Adipose tissue (tissue), 3 donors: ENCODE results near the gene ZSCAN5A. TPM values are rescaled to one million over a fixed set of nuclear protein-coding genes. Genes with fewer than 3 reads are reported as not detected.
"Not testable (repeated sequence)": the region's sequence is repeated elsewhere in the genome, so short reads cannot be mapped to it uniquely, and the experiment has no call there.

Source experiments
- H3K27ac ChIP-seq: one replicate; pipeline ENCODE4 v1.5.1; 2013; ENCODE audit warnings: low read depth, low read length
- WGBS, 3 donors: extraction: QIAGEN DNeasy Blood & Tissue Kit; methylation state at CpG; one replicate each; pipeline ENCODE4 v1.1.7; 2013; 5-methylcytosine and 5-hydroxymethylcytosine counted together
- polyA plus RNA-seq, 3 donors: library from polyadenylated mRNA; stranded (reverse); fragments of 200-250 nt; gene quantifications; one replicate each; pipeline ENCODE4 v1.2.3, GENCODE V29; 2013
- donor health status: healthy with polysubstance abuse.
- donor health status: Bipolar disorder and iron deficiency.
- donor health status: healthy.

The ZSCAN5A gene
- polyA plus RNA-seq, 3 donors: 3.2 to 7.5 (median 4.3) TPM

GRCh38 chr19:56291867-56292266 is 22.8 kb downstream of the ZSCAN5A start:
- no peak overlapping the region for H3K27ac ChIP-seq
- WGBS, 3 donors: 81 to 99% (median 85%) methylated on average over 6 of the region's 6 CpGs

- no peak overlapping the region for H3K27ac ChIP-seq
These were observed 24.5 kb downstream of the ZSCAN5A start for GRCh38 chr19:56290104-56290503.

- 95 to 97% (median 96%) methylated on average over 3 of the region's 3 CpGs for WGBS, 3 donors
- no peak overlapping the region for H3K27ac ChIP-seq
These were observed 29.9 kb downstream of the ZSCAN5A start for GRCh38 chr19:56284746-56285145.

DNA sequence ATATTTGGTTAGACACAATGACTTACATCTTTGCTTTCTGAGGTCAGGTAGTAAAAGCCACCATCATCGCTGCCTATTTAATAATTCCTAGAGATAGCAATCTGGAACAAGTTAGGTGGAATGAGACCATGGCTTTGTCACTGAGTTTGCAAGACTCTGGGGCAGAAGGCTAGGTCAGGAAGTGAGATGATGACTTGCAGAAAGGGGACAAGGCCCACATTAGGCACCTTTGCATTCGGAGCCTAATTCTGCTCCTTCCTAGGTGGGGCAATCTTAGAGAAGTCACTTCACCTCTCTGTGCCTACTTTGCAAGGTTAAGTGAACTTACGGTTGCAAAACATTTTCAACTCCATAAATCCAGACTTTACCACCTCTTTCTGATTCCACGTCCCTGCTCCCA is 31.8 kb downstream of the ZSCAN5A start:
- WGBS, 3 donors: 88 to 94% (median 89%) methylated on average over 4 of the region's 4 CpGs

GRCh38 chr19:56273563-56274117 is 41.0 kb downstream of the ZSCAN5A start:
- no peak overlapping the region for H3K27ac ChIP-seq
- 41 to 61% (median 48%) methylated on average over 6 of the region's 6 CpGs for WGBS, 3 donors

More for the DNA sequence above, 31.8 kb downstream of the ZSCAN5A start:
- H3K27ac ChIP-seq: no peak overlapping the region

DNA sequence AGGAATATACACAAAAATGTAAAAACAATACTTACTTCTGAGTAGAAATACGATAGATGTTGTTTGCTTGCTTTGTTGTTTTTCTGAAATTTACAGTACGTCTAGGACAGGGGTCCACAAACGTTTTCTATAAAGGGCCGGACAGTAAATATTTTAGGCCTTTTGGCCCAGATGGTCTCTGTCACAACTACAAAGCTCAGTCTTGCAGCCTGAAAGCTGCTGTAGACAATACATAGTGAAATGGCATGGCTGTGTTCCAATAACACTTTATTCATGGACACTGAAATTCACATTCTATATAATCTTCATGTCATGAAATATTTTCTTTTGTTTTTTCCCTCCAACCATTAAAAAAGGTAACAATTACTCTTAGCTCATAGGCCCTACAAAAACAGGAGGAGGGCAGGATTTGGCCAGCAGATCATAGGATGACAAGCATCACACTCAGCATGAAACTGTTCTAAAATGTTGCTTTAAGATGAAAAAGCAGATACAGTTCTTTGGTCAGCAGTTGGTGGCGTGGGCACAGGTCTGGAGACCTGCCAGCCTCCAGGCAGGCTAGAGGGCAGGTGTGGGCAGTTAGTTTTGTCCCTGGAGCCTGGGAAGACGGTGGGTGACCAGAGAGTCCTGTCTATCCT is 42.4 kb downstream of the ZSCAN5A start, which contains the start of gene EDDM13:
TSS of gene EDDM13 (plus strand) at position 588 of the 638 bp plus-strand sequence. CDS start 87 bp downstream, outside the sequence.
- WGBS, 3 donors: 78 to 87% (median 81%) methylated on average over 6 of the region's 6 CpGs
- no peak within 1 kb of the TSS for H3K27ac ChIP-seq

DNA sequence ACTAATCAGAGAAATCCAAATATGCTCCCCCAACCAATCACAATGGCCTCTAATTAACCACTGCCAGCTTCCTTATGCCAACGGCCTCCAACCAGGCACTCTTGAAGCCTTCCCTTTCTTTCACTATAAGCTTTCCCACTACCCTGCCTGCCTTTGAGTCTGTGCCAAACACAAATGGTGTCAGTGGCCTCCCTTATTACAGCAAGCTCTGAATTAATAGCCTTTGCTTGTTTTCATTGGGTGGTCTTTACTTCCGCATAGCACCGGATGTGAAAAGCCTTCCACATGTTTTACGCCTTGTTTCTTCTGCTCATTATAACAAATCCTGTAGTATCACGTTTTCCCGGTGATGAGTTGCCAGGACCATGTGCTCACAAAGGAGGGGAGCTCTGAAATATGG is 43.5 kb downstream of the ZSCAN5A start:
- H3K27ac ChIP-seq: no peak overlapping the region
- 45 to 89% (median 66%) methylated on average over 6 of the region's 6 CpGs for WGBS, 3 donors

GRCh38 chr19:56270676-56271075 is 44.0 kb downstream of the ZSCAN5A start:
- no peak overlapping the region for H3K27ac ChIP-seq
- WGBS, 3 donors: 48 to 94% (median 53%) methylated on average over 3 of the region's 3 CpGs

- whole genome bisulfite sequencing, 3 donors: 80 to 97% (median 89%) methylated on average over 6 of the region's 6 CpGs
These were observed 45.3 kb downstream of the ZSCAN5A start for GRCh38 chr19:56269348-56269747.

DNA sequence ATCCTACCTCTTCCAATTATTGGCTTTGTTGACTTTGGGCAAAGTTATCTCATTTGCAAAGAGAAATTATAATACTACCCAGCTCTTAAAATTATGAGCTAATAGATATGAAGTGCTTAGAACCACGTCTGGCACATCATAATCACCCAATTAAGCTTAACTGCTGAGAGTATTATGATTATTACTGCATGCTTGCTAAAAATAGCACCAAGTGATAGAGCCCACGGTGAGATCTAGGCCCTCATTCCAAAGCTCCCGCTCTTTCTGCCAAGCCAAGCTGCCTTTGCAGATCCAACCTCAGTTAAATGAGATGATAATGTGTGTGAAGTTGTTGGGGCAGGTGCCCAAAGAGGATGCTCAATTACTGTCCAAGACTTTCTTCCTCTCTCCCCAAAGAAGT is 48.6 kb downstream of the ZSCAN5A start:
- no peak overlapping the region for H3K27ac ChIP-seq
- 54 to 80% (median 61%) methylated on average over 3 of the region's 3 CpGs for WGBS, 3 donors

More at GRCh38 chr19:56269348-56269747, 45.3 kb downstream of the ZSCAN5A start:
- H3K27ac ChIP-seq: no peak overlapping the region

DNA sequence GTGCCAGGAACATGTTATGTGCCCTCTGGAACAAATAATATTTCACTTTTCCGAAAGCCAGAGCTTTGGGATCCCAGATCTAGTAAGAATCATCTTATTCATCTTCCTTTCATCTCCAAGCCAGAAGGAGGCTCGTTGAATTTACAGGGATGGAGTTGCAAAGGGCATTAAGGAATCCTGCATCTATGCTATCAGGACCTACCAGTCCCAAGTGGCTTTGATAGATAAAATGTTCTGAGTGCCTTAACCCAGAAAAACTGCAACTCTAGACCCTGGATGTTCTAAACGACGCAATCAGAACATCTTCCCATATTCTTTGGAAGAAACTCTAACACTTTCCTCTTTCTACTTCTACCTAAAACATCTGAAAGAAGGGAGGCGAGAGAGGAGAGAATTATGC is 51.3 kb downstream of the ZSCAN5A start:
- 79 to 88% (median 84%) methylated on average over 5 of the region's 5 CpGs for WGBS, 3 donors
- H3K27ac ChIP-seq: no peak overlapping the region

DNA sequence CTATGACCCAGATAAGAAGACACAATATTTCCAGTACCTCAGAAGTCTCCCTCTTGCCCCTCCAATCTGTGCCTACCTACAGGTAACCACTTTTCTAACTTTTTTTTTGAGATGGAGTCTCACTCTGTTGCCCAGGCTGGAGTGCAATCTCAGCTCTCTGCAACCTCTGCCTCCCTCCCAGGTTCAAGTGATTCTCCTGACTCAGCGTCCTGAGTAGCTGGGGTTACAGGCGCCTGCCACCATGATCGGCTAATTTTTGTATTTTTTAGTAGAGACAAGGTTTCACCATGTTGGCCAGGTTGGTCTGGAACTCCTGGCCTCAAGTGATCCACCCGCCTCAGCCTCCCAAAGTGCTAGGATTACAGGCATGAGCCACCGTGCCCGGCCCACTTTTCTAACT is 52.7 kb downstream of the ZSCAN5A start:
- 94 to 96% (median 95%) methylated on average over 6 of the region's 6 CpGs for WGBS, 3 donors
- H3K27ac ChIP-seq: not testable (repeated sequence)

- H3K27ac ChIP-seq: no peak overlapping the region
These were observed 53.5 kb downstream of the ZSCAN5A start for GRCh38 chr19:56261145-56261544.

DNA sequence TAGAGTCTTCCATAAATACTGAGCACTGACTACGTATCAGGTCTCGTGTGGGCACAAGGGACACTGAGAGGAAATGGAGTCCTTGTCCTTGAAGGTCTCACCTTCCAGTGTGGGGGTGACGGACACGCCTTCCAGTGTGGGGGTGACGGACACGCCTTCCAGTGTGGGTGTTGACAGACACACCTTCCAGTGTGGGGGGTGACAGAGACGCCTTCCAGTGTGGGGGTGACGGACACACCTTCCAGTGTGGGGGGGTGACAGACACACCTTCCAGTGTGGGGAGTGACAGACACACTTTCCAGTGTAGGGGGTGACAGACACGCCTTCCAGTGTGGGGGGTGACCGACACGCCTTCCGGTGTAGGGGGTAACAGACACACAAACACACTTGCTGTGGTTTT is 56.4 kb downstream of the ZSCAN5A start:
- 79 to 92% (median 88%) methylated on average over 12 of the region's 12 CpGs for WGBS, 3 donors

DNA sequence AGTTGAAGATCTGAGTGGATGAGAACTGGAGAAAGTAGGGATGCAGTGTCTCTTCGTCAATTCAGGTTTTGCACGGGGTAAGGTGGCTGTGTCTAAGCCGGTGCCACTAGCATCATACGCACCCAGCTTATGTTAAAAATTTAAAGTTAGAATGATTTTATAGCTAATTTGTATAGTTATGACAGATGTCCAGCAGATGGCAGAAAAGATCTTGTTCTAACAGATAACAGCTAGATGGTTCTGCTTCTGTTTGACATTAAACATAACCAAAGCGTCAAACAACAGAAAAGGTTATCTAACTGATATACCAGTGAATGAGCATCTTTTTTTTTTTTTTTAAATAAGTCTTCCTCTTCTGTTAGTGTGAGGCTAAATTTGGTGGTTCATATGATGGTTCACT is 60.9 kb downstream of the ZSCAN5A start:
- H3K27ac ChIP-seq: no peak overlapping the region
- 45 to 55% (median 51%) methylated on average over 5 of the region's 5 CpGs for WGBS, 3 donors

More for the DNA sequence above, 56.4 kb downstream of the ZSCAN5A start:
- no peak overlapping the region for H3K27ac ChIP-seq

DNA sequence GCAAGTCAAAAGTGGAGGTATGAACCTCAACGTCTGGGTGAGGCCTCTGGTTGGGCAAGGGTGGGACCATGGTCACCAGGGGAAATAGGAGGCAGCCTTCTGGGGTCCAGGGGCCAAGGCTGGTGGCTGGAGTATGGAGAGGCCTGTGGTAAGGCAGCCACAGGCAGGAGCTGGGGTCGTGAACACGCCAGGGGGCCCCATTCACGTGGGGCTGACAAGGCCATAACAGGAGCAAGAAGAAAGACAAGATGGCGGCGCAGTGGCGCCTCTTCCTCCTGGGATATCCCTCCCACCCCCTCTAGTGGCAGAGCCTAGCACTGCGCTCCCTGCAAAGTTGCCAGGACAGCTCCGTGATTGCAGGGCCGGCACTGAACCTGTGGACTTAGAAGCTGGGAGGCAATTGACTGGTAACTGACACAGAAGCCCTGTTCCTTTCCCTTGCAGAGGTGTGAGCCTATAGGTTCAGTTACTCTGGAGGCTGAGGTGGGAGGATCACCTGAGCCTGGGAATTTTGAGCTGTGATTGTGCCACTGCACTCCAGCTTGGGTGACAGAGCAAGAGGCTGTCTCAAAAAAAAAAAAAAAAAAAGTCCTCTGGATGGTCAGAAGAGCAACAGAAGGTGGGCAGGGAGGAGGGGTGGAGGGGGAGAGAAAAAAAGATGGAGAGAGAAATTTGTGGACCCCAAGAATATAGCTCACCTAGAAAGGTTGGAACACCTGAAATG is 61.8 kb downstream of the ZSCAN5A start:
- H3K27ac ChIP-seq: no peak overlapping the region
- 26 to 41% (median 34%) methylated on average over 10 of the region's 10 CpGs for WGBS, 3 donors

- 93 to 94% (median 94%) methylated on average over 7 to 8 of the region's 8 CpGs for WGBS, 3 donors
- H3K27ac ChIP-seq: not testable (repeated sequence)
These were observed 65.8 kb downstream of the ZSCAN5A start for GRCh38 chr19:56248736-56249338.

GRCh38 chr19:56245764-56246163 is 68.9 kb downstream of the ZSCAN5A start:
- 79 to 98% (median 93%) methylated on average over 3 to 4 of the region's 4 CpGs for whole genome bisulfite sequencing, 3 donors
- not testable (repeated sequence) for H3K27ac ChIP-seq

DNA sequence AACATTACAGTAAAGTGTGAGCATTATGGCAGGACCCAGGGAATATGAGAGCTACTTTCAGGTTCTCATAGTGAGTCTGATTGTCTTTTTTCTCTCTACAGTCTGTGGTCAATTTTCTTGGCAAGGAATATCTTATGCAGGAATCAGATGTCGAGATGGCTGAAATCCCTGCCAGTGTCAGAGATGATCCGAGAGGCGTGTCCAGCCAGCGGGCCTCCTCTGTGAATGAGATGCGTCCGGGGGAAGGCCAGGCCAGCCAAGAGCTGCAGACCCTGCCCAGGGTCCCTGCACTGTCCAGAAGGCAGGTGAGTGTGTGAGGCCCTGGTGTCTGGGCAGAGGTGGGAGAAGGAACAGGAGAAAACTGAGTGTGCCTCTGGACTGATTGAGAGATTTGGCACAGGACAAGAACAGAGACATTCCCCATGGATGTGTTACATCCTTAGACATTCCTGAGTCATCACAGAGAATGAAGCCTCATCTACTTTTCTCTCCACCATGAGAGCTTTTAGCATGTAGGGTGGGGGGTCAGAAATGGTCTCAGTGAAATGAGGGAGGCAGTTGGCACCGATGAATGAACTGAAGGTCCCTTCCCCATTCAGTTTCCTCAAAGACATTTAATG is 69.4 kb downstream of the ZSCAN5A start:
- H3K27ac ChIP-seq: no peak overlapping the region
- 78 to 88% (median 84%) methylated on average over 7 of the region's 7 CpGs for WGBS, 3 donors
